Kidney glomerular epithelial cell (primary cell): Measurements from ENCODE around the gene TNFSF4.
"Not testable (repeated sequence)": the region's sequence is repeated elsewhere in the genome, so short reads cannot be mapped to it uniquely, and the experiment has no call there.

ENCODE experiments used
- DNase-seq: peaks from one replicate; lab custom pipeline; 2025; lab: John Stamatoyannopoulos, UW

TNFSF4 gene

GRCh38 chr1:173163222-173163621, 43.9 kb downstream of the TNFSF4 start:
- DNase-seq, result no peak

GRCh38 chr1:173162601-173163000, 44.5 kb downstream of the TNFSF4 start:
- DNase-seq, result no peak

GRCh38 chr1:173161510-173162221, 45.5 kb downstream of the TNFSF4 start:
- DNase-seq, result peak; percentile 31

- DNase-seq, result not testable (repeated sequence)
Observed at GRCh38 chr1:173153964-173154363, 53.2 kb downstream of the TNFSF4 start.

- no peak for DNase-seq
Observed at GRCh38 chr1:173153503-173153902, 53.6 kb downstream of the TNFSF4 start.

GRCh38 chr1:173152598-173152997, 54.5 kb downstream of the TNFSF4 start:
- peak; percentile 22 for DNase-seq

GRCh38 chr1:173150795-173151194, 56.3 kb downstream of the TNFSF4 start:
- no peak for DNase-seq

- no peak for DNase-seq
Observed at GRCh38 chr1:173149887-173150286, 57.2 kb downstream of the TNFSF4 start.

- no peak for DNase-seq
Observed at GRCh38 chr1:173148971-173149370, 58.2 kb downstream of the TNFSF4 start.

- DNase-seq, result no peak
Observed at GRCh38 chr1:173148545-173148944, 58.6 kb downstream of the TNFSF4 start.

- DNase-seq, result no peak
Observed at GRCh38 chr1:173140733-173141132, 66.4 kb downstream of the TNFSF4 start.

GRCh38 chr1:173139706-173140105, 67.4 kb downstream of the TNFSF4 start:
- DNase-seq, result no peak

- DNase-seq, result no peak
Observed at GRCh38 chr1:173137107-173137706, 69.9 kb downstream of the TNFSF4 start.

- DNase-seq, result no peak
Observed at GRCh38 chr1:173134800-173135199, 72.3 kb downstream of the TNFSF4 start.

- DNase-seq, result no peak
Observed at GRCh38 chr1:173134029-173134428, 73.1 kb downstream of the TNFSF4 start.
